ENCODE data around the gene RBM33.

DNA sequence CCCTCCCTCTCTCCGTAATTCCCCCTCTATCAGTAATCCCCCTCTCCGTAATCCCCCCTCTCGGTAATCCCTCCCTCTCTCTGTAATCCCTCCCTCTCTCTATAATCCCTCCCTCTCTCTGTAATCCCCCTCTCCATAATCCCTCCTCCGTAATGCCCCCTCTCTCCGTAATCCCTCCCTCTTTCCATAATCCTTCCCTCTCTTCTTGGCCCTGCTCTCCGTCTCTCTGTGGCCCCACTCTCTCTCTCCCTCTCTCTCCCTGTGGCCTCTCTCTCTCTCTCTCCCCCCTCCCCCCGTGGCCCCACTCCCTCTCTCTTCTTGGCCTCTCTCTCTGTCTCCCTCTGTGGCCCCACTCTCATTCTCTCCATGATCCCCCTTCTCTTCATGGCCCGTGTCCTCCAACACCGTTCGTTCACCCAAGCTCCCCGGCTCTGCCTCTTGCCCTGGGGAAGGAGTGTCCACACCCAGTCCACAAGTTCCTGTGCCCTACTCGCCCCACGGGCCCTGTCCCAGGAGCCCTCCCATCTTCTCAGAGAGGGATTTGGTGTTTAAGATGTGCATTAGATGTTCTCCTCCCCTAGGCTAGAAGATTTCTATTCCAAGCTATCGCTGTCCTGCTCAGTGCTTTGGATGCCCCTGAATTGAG lies 148.0 kb downstream of the RBM33 start:
- TF ChIP-seq, protein P1, sequence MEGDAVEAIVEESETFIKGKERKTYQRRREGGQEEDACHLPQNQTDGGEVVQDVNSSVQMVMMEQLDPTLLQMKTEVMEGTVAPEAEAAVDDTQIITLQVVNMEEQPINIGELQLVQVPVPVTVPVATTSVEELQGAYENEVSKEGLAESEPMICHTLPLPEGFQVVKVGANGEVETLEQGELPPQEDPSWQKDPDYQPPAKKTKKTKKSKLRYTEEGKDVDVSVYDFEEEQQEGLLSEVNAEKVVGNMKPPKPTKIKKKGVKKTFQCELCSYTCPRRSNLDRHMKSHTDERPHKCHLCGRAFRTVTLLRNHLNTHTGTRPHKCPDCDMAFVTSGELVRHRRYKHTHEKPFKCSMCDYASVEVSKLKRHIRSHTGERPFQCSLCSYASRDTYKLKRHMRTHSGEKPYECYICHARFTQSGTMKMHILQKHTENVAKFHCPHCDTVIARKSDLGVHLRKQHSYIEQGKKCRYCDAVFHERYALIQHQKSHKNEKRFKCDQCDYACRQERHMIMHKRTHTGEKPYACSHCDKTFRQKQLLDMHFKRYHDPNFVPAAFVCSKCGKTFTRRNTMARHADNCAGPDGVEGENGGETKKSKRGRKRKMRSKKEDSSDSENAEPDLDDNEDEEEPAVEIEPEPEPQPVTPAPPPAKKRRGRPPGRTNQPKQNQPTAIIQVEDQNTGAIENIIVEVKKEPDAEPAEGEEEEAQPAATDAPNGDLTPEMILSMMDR (IDR thresholded peaks at IDR 0.05) = no peak
- TF ChIP-seq EP300 (IDR thresholded peaks at IDR 0.05) (no peak), POLR2AphosphoS5 (IDR thresholded peaks at IDR 0.05) (no peak), POLR2A (IDR thresholded peaks at IDR 0.05) (no peak)
